NCI-H524 (cell line): Measurements from ENCODE around the gene IQSEC3.
A peak's percentile ranks its signal among the peaks of the same experiment; 100 is the strongest.
"Not testable (repeated sequence)": the region's sequence is repeated elsewhere in the genome, so short reads cannot be mapped to it uniquely, and the experiment has no call there.

ENCODE experiments used
- DNase-seq, 2 experiments: peaks; one replicate each; lab custom pipeline; 2025; lab: John Stamatoyannopoulos, UW

IQSEC3 gene

DNA sequence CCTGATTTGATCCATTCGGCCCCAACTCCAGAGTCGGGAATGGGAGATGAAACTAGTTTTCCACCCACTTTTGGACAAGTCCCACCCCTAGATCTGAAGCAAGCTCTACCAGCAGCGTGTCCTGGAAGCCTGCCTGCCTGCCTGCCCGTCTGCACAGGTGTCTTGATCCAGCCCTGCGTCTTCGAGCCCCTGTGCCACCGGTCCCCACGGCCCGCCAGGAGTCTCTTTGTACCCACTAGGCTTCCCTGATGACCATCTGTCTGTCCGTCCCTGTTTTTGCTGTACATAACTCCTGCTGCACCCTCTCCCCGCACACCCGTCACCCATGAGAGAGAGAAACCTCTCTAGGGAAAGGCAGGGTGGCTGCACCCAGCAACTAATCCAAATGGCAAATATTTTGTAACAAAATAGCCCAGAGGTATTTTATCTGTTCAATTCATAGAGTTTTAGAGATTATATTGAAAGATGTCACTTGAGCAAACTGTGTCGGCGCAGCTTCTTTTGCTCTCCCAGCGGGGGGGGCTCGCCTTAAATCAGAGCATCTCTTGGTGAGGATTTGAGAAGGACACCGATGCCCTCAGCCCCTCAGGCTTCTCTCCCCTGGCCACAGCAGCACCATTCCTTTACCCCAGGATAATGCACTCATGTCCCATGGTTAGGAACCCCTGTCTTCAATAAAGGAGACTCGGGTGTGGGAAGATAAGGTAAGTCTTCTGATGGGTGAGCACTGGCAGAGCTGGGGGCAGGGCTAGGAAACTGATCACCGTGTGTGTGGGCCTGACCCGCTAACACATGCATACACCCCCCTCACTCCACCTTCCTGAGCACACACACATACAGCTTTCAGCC lies 111.6 kb downstream of the IQSEC3 start:
- DNase-seq, result no peak

DNA sequence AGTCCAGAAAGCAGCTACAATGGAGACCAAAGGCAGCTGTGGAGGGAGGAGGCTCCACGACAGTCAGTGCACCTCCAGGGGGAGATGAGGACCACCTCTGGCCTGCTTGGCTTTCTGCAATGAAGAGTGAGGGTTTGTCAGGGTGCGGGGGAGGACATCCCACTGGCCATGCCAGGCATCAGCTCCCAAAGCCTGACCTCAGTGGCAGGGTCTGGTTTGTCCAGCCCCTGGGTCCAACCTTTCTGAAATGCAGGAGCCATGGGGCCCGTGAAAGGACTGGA lies 112.2 kb downstream of the IQSEC3 start:
- DNase-seq, result no peak

DNA sequence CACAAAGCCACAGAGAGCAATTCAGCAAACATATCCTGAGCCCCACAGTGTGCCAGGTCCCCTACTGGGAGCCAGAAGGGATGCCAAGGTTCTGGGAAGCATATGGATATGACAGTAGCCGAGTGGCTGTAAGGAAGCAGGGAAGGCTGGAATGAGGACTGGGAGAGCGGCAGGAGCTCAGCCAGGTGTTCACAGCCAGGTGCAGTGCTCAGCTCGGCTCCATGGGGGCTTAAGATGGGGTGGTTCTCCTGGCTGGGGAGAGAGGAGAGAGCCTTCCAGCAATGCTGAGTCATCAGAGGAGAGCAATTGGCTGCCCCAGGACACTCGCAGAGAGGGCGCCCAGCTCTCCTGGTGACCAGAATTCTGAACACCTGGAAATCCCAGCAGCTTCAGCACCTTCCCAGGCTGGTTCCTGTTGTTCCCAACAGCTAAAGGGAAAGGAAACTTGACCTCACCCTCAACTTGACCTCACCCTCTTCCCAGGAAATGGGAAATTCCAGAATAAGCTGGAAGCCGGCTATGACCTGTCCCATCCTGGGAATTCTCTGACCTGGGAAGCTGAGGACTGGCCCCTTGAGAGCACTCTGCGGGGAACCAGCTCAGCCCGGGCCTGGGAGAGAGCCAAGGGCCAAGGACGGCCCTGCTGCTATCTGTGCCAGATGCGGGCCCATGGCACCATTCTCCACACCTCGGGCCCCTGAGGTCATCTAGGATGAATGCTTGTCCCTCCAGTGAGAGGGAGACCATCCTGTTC lies 112.7 kb downstream of the IQSEC3 start:
- DNase-seq, result peak in 1 of 2 experiments; percentile 24

DNA sequence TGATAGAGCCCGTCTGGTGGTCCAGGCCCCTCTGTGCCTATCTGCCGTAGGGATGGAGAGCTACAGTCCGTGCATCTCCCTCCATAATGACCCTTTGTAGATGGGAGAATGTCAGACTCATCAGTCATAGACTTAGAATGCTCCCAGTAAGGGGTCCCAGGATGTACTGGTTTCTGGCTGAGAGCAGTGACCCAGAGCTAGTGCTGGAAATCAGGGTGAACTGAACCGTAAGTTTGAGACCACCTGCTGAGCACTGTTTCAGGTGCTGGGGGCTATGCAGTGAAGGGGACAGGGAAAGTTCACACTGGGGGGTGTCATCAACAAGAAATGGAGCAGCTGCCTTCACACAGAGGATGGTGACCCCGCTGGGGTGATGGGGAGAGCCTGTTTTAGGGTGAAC lies 113.3 kb downstream of the IQSEC3 start:
- no peak for DNase-seq

DNA sequence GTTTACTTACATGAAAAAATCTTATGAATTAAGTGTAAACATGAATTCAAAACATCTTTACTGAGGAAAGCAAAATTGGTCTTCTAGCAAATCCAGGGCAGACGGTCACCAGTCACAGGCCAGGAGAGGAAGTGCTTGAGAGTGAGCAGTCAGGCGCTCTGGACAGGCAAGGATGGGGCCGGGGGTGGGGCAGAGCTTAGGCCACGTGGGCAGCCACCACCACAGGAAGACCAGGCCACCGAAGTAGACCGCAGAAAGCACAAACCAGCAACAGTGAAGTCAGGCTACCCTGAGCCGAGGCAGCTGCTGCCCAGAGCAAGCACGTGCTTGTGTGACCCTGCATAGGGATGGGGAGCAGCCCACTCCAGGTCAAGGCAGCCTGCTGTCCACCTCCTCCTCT lies 113.9 kb downstream of the IQSEC3 start:
- DNase-seq, result no peak

DNA sequence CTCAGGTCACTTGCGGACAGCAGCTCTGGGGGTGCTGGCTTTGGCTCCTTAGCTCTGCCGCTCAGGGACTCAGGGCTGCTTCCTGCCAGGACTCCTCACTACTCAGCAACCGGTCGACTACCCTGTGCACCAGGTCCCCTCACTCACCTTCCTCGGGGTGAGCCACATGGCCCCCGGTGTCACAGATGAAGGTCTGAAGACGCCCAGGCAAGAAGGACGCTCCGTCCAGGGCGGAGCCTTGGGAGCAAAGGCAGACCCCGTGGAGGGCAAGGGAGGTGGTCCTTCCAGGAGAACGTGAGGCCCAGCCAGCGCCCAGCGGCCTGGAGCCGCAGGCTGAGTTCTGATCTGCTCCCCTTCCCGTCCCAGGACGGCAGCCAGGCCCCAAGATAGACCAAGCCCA lies 115.4 kb downstream of the IQSEC3 start:
- DNase-seq, result no peak

DNA sequence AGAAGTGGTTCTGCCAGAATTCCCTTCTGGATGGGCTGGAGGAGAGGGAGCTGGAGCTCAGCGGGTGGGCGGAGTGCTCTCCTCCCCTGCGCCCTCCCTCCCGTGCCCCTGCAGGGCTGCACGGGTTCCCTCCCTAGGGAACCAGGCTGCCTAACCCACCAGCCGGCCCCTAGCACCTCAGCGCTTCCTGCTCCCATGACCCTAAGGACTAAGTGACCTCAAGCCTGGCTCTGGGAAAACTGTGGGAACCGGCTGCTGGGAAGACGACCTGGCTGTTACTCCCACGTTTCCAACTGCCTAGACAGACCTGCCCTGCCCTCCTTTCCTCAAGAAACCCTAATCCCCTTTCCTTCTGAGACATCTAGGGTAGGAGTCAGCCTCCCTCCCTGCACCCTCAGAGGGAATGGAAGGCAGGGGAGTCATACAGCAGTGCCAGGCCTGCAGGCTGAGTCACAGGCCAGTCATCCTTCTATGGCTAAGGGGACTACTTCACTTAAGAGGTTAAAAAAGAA lies 115.9 kb downstream of the IQSEC3 start:
- DNase-seq, result no peak

DNA sequence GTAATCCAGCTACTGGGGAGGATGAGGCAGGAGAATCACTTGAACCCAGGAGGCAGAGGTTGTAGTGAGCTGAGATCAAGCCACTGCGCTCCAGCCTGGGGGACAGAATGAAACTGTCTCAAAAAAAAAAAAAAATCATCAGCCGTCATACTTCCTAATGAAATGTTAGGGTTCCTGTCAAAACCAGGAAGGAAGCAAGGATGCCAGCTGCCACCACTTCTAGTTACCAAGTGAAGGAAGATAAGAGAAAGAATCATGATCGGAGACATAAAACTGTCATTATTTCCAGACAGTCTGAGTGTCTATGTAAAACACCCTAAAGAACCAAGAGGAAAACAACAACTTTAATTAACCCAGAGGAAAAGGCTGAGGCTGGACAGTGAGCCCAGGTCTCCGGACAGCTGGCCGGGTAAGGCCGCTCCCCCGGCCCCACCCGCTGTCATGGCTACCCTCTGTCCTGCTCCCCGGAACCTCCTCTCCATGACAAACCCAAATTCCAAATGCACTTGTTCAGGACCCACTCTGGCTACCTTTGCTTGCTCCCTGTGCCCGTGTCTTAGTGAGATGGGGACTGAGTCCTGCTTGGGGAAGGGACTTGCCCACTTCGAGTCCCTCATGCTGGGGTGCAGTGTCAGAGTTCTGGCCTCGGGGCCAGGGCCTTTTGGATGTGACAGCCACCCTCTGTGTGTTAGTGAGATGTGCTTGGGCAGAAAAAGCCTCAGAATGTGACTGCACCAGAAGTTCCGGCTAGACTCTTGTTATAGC lies 118.4 kb downstream of the IQSEC3 start:
- DNase-seq, result no peak

DNA sequence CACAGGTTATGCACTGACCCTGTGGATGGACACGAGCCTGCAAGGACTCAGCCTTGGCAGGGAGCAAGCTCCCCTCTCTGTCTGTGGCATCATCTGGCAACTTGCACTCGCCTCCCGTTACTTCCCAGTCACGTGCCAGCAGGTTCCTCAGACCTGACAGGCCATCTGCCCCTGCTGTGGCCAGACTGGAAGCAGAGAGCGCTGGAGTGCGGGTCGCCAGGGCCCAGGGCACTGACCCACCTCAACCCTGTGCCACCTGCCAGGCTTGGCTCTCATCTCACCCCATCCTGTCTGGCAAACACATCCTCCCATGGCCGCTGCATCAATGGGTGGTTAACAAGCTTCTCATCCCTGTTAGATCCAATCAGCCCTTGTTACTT lies 119.0 kb downstream of the IQSEC3 start:
- peak; percentile 34 to 48 for DNase-seq

DNA sequence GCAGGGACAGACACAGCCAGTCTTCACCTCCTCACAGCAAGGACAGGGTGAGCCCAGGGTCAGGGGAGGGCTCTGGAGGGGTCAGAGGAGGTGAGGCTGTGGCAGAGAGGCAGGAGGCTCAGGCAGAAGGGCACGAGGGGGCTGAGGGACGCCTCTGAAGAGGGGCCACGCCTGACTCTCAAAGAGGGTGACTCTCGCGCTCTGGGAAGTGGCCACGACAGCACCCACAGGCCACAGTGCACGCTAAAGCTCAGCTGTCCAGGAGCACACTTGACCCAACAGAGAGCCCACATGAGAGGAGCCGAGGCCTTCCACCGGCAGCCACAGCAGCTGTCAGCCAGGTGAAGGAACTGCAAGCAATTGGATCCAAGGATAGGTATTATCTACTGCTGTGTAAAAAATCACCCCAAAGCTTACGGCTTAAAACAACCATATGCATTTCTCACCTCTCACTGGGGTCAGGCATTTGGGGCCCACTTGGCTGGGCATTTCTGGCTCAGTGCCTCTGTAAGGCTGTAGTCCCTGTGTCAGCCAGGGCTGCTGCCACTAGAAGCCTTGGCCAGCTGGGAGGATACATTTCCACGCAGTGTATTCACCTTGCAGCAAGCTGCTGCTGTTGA lies 119.5 kb downstream of the IQSEC3 start:
- DNase-seq, result peak in 1 of 2 experiments; percentile 19

DNA sequence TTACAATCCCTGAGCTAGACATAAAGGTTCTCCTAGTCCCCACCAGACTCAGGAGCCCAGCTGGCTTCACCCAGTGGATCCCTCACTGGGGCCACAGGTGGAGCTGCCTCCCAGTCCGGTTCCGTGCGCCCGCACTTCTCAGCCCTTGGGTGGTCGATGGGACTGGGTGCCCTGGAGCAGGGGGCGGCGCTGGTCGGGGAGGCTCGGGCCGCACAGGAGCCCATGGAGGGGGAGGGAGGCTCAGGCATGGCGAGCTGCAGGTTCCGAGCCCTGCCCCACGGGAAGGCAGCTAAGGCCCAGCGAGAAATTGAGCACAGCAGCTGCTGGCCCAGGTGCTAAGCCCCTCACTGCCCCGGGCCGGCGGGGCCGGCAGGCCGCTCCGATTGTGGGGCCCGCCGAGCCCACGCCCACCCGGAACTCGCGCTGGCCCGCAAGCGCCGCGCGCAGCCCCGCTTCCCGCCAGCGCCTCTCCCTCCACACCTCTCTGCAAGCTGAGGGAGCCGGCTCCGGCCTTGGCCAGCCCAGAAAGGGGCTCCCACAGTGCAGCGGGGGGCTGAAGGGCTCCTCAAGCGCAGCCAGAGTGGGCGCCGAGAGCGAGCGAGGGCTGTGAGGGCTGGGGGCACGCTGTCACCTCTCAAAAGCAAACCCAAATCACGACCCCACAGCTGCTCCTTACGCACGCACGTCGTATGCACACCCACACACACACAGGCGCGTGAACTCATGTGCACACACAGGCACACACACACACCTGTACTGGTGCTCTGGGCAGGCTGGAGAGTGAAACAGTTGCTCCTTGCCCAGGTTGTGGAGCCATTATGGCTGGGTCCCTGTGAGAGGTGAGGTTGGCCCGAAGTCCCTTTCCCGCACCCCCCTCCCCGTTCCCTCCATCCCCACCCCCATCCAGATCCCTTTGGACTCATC lies 121.7 kb downstream of the IQSEC3 start:
- DNase-seq, result not testable (repeated sequence)

DNA sequence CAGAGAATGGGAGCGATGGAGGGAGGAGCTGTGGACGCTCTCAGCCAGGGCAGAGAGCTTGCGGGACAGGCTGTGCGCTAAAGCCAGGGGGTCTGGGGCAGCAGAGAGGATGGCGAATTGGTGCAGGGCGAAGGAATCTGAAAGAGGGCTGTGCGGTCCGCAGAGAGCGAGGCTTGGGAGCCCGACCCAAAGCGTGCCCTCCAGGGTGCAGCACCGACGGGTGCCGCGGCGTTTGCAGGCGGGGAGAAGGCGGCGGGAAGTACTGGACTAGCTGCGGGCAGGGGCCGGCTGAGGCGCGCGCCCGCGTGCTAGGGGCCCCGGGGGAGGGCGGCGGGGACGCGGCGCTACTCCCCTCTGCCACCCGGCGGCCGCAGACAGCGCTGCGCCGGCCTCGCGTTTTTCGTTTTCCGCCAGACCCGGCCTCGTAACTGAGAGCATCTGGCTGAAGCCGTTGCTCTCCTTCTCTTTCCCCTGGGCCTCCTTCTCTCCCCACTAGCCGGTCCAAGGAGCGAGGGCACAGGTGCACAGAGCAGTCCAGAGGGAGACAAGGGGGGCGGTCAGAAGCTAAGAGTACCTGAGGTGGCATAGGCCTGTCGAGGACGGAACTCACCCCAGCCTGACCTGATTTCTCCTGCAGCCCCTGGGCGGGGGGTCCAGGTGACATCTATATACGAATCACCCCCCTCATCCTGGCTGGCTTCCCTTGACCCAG lies 122.5 kb downstream of the IQSEC3 start:
- DNase-seq, result peak; percentile 32 to 69

DNA sequence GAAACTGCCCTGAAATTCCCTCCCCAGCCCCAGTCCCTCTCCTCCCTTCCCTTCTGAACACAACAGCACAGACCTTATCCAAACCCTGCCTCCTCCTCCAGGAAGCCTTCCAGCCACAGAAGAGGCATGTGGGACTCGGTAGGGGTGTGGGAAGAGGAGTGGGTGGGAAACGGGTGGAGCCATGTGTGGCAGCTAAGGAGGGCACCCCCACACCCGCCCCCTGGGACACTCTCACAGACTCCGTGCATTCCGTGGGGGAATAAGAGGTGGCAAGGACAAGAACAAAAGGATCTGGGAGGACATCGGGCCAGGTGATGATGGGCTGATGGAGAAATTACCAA lies 123.0 kb downstream of the IQSEC3 start:
- no peak for DNase-seq

DNA sequence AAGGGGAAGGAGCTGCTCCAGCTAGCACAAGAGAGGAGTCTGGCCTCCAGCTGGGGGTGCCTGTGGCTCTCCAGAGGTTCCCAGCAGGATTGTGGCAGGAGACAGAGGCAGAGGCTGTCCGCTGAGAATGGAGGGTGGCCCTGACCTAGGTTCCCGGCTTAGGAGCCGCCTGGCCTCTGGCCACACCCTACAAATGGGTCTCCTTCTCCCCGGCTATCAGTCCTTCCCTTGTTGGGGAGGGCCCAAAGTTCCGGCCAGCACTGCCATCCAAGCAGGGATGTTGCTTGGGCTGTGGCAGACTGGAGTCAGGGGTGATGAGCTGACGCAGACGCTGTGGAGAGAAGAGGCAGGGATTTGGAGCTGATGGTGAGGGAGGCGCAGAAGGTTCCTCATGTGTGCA lies 124.3 kb downstream of the IQSEC3 start:
- DNase-seq, result no peak

DNA sequence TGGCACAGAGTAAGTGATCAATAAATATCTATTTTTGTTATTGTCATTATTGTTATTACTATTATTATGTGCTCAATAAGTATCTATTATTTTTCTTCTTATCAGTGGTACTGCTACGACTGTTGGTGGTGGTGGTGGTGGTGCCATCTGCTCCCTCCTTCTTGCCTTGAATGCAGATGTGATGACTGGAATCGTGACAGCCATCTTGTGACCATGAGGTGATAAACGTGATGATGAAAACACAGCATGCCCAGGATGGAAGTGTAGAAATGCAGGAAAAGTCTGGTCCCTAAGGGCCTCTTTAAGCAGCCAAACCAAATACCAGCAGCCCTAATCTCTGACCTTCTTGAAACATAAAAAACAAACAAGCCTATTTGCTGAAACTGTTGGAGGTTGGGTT lies 125.0 kb downstream of the IQSEC3 start:
- no peak for DNase-seq

DNA sequence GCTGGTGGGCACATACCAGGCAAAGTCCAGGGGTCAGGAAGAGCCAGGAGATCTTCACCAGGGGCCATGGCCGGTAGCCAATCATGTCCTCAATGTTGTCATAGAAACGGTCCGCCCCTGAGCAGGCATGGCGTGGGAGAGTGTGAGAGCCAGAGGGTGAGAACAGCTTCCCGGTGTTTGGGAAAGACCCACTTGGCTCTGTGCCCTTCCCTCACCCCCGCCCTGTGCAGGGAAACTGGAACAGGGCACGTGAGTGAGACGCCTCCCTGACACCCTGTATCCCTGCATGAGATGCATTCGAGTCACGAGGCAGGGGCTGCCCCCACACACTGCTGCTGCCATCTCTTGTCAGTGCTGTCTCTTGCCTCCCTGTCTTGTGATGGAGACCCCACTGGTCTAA lies 126.7 kb downstream of the IQSEC3 start:
- no peak for DNase-seq

DNA sequence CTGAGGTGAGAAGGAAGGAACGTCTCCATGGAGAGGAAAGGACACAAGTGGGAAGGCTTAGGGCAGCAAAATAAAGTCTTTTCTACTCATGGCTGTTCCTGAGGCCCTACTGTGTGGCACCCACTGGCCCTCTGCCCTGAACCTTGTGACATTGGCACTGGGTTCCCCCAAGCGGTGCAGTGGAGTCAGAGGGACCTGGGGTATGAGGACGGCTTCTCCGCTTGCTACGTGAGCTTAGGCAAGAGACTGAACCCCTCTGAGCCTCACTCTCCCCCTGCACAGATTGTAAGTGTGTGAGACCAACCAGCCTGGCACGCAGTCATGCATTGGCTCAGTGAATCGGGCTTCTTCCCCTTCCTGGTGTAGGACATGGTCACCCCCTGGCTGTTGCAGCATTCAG lies 127.7 kb downstream of the IQSEC3 start:
- no peak for DNase-seq

DNA sequence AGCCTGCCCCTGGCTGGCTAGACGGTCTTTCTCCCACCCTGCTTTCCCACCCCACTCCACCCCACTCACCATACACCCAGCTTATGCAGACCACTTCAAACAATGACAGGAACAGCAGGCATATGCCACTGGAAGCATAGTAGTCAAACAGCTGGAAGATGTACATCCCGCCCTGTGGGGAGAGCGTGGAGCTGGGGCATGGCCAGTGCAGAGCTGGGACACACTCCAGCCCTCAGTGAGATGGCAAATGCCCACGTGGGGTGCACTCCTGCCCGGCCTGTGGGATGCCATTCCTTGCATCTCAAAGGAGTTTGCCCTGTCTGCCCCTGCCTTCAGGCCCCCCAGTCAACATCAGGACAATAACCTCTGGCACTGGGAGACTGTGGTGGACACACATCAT lies 128.6 kb downstream of the IQSEC3 start:
- DNase-seq, result no peak

DNA sequence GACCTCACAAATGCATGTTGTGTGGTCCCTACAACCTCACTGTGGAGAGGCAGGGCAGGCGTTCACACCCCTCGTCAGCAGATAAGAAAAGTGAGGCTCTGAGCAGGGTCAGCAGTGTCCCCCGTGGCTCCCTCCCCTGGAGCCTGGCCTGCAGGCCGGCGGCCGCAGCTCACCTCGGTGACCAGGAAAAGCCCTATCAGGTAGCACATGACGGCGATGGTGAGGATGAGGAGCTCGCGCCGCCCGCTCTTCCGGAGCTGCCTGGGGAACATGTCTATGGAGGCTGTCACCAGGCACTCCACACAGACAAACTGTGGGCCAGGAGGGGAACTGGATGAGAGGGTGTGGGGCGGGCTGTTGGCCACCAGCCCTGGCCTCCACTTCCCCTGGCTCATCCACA lies 129.4 kb downstream of the IQSEC3 start:
- no peak for DNase-seq

DNA sequence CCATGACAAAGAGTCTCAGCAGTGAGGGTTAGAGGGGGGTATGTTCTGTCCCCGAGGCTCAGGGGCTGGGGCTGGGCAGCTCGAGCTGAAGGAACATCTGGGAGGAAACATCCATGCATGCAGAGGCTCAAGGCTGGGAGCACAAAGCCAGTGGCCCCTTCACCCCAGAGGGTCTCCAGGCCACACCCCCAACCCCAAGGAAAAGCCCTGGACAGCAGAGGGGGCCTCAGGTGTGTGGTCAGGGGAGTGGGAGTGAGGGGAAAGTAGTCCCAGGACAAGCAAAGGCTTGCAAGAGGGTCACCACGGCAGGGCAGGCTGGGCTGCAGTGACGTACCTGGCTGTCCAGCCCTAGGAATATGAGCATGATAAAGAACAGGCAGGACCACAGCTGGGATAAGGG lies 129.9 kb downstream of the IQSEC3 start:
- no peak for DNase-seq

DNA sequence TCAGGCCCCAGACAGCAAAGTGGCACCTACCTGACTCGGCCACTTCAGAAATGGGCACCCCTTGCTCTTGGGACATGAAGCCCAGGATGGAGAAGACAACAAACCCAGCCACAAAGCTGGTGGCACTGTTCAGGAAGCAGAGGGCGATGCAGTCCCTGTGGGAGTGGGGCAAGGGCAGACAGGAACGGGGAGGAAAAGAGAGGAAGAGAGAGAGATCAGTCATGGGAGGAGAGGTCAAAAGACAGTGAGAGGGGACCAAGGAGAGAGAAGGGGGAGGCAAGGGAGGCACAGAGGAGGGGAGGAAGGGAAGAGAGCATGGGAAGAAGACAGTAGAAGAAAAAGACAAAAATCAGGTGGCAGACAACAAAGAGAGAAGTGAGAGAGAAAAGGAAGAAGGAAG lies 130.8 kb downstream of the IQSEC3 start:
- DNase-seq, result no peak
